CD14-positive monocyte (primary cell): ENCODE data around the gene F2R. TPM values are rescaled to one million over a fixed set of nuclear protein-coding genes. Genes with fewer than 3 reads are reported as not detected.
"Not testable (repeated sequence)": the region's sequence is repeated elsewhere in the genome, so short reads cannot be mapped to it uniquely, and the experiment has no call there.

ENCODE experiments used
- DNase-seq, 3 donors: peaks; one replicate each; pipeline ENCODE4 v3.0.0-alpha.2; 2011 to 2022
- H2AFZ ChIP-seq: 2 replicates; pipeline ENCODE4 v1.6.0; 2012; ENCODE audit warnings: mild to moderate bottlenecking, low read depth, low read length, inconsistent platforms; ENCODE audit not compliant: insufficient read depth, poor library complexity, severe bottlenecking
- H3K27ac ChIP-seq, 2 donors: 1 replicate in 1 of 2; 2 replicates in 1 of 2; pipeline ENCODE4 v1.5.1; 2012 to 2013; ENCODE audit warnings: low read length in 2 of 2, control low read depth in 1 of 2, inconsistent platforms in 1 of 2, low read depth in 1 of 2, mild to moderate bottlenecking in 1 of 2
- H3K27me3 ChIP-seq, 2 donors: one replicate each; pipeline versions ENCODE4 v1.6.0 to v1.6.1; 2011 to 2013; ENCODE audit warnings: low read length in 2 of 2; ENCODE audit not compliant: control insufficient read depth in 2 of 2, insufficient read depth in 2 of 2
- H3K36me3 ChIP-seq, 2 donors: replicated peaks in 1 of 2; 1 replicate in 1 of 2; 2 replicates in 1 of 2; pipeline versions ENCODE4 v1.5.1 to v1.6.1; 2012 to 2013; ENCODE audit warnings: low read length in 2 of 2, control low read depth in 1 of 2, inconsistent platforms in 1 of 2, mild to moderate bottlenecking in 1 of 2; ENCODE audit not compliant: insufficient read depth in 2 of 2, control insufficient read depth in 1 of 2
- H3K4me1 ChIP-seq, 2 donors: 1 replicate in 1 of 2; 2 replicates in 1 of 2; pipeline versions ENCODE4 v1.5.1 to v1.6.1; 2012 to 2013; ENCODE audit warnings: low read length in 2 of 2, control low read depth in 1 of 2, inconsistent platforms in 1 of 2, mild to moderate bottlenecking in 1 of 2, moderate library complexity in 1 of 2; ENCODE audit not compliant: insufficient read depth in 2 of 2, control insufficient read depth in 1 of 2
- H3K4me2 ChIP-seq: replicated peaks from 2 replicates; pipeline ENCODE3; 2012; ENCODE audit warnings: low read length, moderate library complexity, mild to moderate bottlenecking; ENCODE audit not compliant: poor library complexity, severe bottlenecking; ENCODE audit errors: extremely low read depth
- H3K4me3 ChIP-seq, 3 experiments: fragments of 200-600 bp in 1 of 3; sonication (generic) in 1 of 3; replicated peaks in 1 of 3; 1 replicate in 2 of 3; 2 replicates in 1 of 3; pipeline ENCODE4 v1.5.1; 2011 to 2013; ENCODE audit warnings: low read length in 3 of 3, mild to moderate bottlenecking in 3 of 3, control low read depth in 2 of 3, low read depth in 2 of 3, inconsistent platforms in 1 of 3, moderate library complexity in 1 of 3
- H3K79me2 ChIP-seq: 2 replicates; pipeline ENCODE4 v1.6.0; 2012; ENCODE audit warnings: mild to moderate bottlenecking, control low read depth, inconsistent platforms, low read length, moderate library complexity; ENCODE audit not compliant: insufficient read depth
- H3K9ac ChIP-seq: 2 replicates; pipeline ENCODE4 v1.6.0; 2017; ENCODE audit warnings: low read length, mild to moderate bottlenecking; ENCODE audit not compliant: insufficient read depth, poor library complexity, severe bottlenecking
- H3K9me3 ChIP-seq, 2 donors: replicated peaks in 1 of 2; 1 replicate in 1 of 2; 2 replicates in 1 of 2; pipeline versions ENCODE4 v1.5.1 to v1.6.1; 2012 to 2013; ENCODE audit warnings: low read length in 2 of 2, control low read depth in 1 of 2; ENCODE audit not compliant: control insufficient read depth in 1 of 2, insufficient read depth in 1 of 2
- H4K20me1 ChIP-seq: 2 replicates; pipeline ENCODE4 v1.6.0; 2012; ENCODE audit warnings: mild to moderate bottlenecking, low read length, control low read depth, moderate library complexity; ENCODE audit not compliant: insufficient read depth
- H3K27ac Mint-ChIP-seq, 7 donors: one replicate each; pipeline ENCODE4 v1.8.0; 2020; ENCODE audit warnings: mild to moderate bottlenecking in 7 of 7, mixed read lengths in 7 of 7, moderate library complexity in 6 of 7, inconsistent platforms in 2 of 7
- H3K27me3 Mint-ChIP-seq, 3 donors: one replicate each; pipeline ENCODE4 v1.8.0; 2021 to 2022; ENCODE audit warnings: low read depth in 3 of 3, mild to moderate bottlenecking in 3 of 3, mixed read lengths in 3 of 3, moderate library complexity in 3 of 3, inconsistent platforms in 1 of 3
- H3K36me3 Mint-ChIP-seq, 2 donors: one replicate each; pipeline ENCODE4 v1.8.0; 2020; ENCODE audit warnings: mixed read lengths in 2 of 2, inconsistent platforms in 1 of 2, mild to moderate bottlenecking in 1 of 2
- H3K4me1 Mint-ChIP-seq: one replicate; pipeline ENCODE4 v1.8.0; 2020; ENCODE audit warnings: mild to moderate bottlenecking, mixed read lengths
- H3K4me3 Mint-ChIP-seq, 2 donors: one replicate each; pipeline ENCODE4 v1.8.0; 2020; ENCODE audit warnings: mild to moderate bottlenecking in 2 of 2, mixed read lengths in 2 of 2, moderate library complexity in 1 of 2
- H3K9me3 Mint-ChIP-seq, 7 donors: one replicate each; pipeline ENCODE4 v1.8.0; 2020 to 2022; ENCODE audit warnings: mixed read lengths in 7 of 7, mild to moderate bottlenecking in 6 of 7, moderate library complexity in 6 of 7, inconsistent platforms in 2 of 7
- CTCF ChIP-seq: fragments of 200-600 bp; IDR thresholded peaks from one replicate; pipeline ENCODE4 v1.8.0; 2022; ENCODE audit warnings: antibody characterized with exemption, mild to moderate bottlenecking
- WGBS: methylation state at CpG from one replicate; pipeline ENCODE4 v1.1.5; 2013; ENCODE audit warnings: missing lambda C conversion rate; ENCODE audit not compliant: insufficient coverage; 5-methylcytosine and 5-hydroxymethylcytosine counted together
- intact Hi-C, 2 donors: fragments of 100-400 bp; cut with micrococcal nuclease; formaldehyde crosslinking; loops; one replicate each; pipeline versions ENCODE4 v1.15.0 to v1.15.1; 2023
- polyA plus RNA-seq, 3 donors: library from polyadenylated mRNA; depleted of rRNA in 1 of 3; unstranded in 2 of 3; stranded (reverse) in 1 of 3; fragments of 300-500 nt in 2 of 3; fragments of >200 nt in 1 of 3; fragmentation: Illumina TruSeq in 2 of 3; gene quantifications; 1 replicate in 2 of 3; 2 replicates in 1 of 3; pipeline ENCODE4 v1.2.3, GENCODE V29; 2012 to 2021

The F2R gene
- polyA plus RNA-seq, 3 donors, result 0.09 to 0.33 (median 0.22) TPM

GRCh38 chr5:76679231-76679630 lies 36.7 kb upstream of the F2R start:
- no peak for DNase-seq
- Mint-ChIP-seq H3K27ac (no peak overlapping the region), H3K4me1 (no peaks in the 10 kb centered on the region), H3K36me3 (peaks cover 83 to 90% of the 10 kb centered on the region in 2 donors), H3K27me3 (no peaks in the 10 kb centered on the region), H3K9me3 (no peaks in the 10 kb centered on the region), H3K4me3 (no peak overlapping the region)
- Histone ChIP-seq H3K4me1 (no peaks in the 10 kb centered on the region), H3K9me3 (no peaks in the 10 kb centered on the region), H3K36me3 (peaks cover 88 to 100% of the 10 kb centered on the region in 2 donors), H3K9ac (no peak overlapping the region), H3K4me2 (no peak overlapping the region), H3K79me2 (no peaks in the 10 kb centered on the region), H3K4me3 (no peak overlapping the region), H4K20me1 (no peaks in the 10 kb centered on the region), H3K27ac (no peak overlapping the region), H3K27me3 (no peaks in the 10 kb centered on the region), H2AFZ (no peak overlapping the region)
- no peak for TF ChIP-seq CTCF
- intact Hi-C loops, result no loop called here
- 80% methylated on average over 1 of the region's 3 CpGs for WGBS

- H2AFZ ChIP-seq, H3K9me3 ChIP-seq, H3K27ac ChIP-seq, H3K4me2 ChIP-seq, intact Hi-C loops, H3K4me3 ChIP-seq, H3K9me3 Mint-ChIP-seq, DNase-seq, H3K27ac Mint-ChIP-seq, H3K27me3 ChIP-seq, H3K4me1 Mint-ChIP-seq, H4K20me1 ChIP-seq, H3K27me3 Mint-ChIP-seq, H3K4me1 ChIP-seq, H3K4me3 Mint-ChIP-seq, H3K79me2 ChIP-seq, H3K9ac ChIP-seq: not testable (repeated sequence)
- no CpG with 5 or more reads among the region's 4 CpGs for WGBS
- H3K36me3 Mint-ChIP-seq, result peaks cover 83 to 94% of the 10 kb centered on the region in 2 donors
- H3K36me3 ChIP-seq, result peaks cover 88 to 100% of the 10 kb centered on the region in 2 donors
Measured at GRCh38 chr5:76680826-76681225, 35.1 kb upstream of the F2R start.
